ENCODE results near the gene ACLY. TPM values are rescaled to one million over a fixed set of nuclear protein-coding genes. Genes with fewer than 3 reads are reported as not detected.

The ACLY gene
- total and polyA plus RNA-seq, 2 of the 13 experiments (the other 11 are each of a cell fraction or from before 2014, with no cell fraction given): 111 to 218 TPM

- TF ChIP-seq, protein P1, sequence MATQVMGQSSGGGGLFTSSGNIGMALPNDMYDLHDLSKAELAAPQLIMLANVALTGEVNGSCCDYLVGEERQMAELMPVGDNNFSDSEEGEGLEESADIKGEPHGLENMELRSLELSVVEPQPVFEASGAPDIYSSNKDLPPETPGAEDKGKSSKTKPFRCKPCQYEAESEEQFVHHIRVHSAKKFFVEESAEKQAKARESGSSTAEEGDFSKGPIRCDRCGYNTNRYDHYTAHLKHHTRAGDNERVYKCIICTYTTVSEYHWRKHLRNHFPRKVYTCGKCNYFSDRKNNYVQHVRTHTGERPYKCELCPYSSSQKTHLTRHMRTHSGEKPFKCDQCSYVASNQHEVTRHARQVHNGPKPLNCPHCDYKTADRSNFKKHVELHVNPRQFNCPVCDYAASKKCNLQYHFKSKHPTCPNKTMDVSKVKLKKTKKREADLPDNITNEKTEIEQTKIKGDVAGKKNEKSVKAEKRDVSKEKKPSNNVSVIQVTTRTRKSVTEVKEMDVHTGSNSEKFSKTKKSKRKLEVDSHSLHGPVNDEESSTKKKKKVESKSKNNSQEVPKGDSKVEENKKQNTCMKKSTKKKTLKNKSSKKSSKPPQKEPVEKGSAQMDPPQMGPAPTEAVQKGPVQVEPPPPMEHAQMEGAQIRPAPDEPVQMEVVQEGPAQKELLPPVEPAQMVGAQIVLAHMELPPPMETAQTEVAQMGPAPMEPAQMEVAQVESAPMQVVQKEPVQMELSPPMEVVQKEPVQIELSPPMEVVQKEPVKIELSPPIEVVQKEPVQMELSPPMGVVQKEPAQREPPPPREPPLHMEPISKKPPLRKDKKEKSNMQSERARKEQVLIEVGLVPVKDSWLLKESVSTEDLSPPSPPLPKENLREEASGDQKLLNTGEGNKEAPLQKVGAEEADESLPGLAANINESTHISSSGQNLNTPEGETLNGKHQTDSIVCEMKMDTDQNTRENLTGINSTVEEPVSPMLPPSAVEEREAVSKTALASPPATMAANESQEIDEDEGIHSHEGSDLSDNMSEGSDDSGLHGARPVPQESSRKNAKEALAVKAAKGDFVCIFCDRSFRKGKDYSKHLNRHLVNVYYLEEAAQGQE (IDR thresholded peaks at IDR 0.05; ENCODE audit: borderline replicate concordance in 1 of 2, low read depth in 1 of 2, low read length in 2 of 2): no peak
- TF ChIP-seq ZNF20 (CRISPR knock-in tag; IDR thresholded peaks at IDR 0.05) (no peak; the same call in 1 of the 2 replicates), ZNF414 (CRISPR knock-in tag; IDR thresholded peaks at IDR 0.05) (no peak), SALL2 (CRISPR knock-in tag; IDR thresholded peaks at IDR 0.05) (peak; percentile 55; the same call in 1 of the 2 replicates), ZNF780A (CRISPR knock-in tag; IDR thresholded peaks at IDR 0.05) (no peak), IRX3 (CRISPR knock-in tag; IDR thresholded peaks at IDR 0.05; ENCODE audit: borderline replicate concordance, low read depth) (no peak), ZNF782 (CRISPR knock-in tag; IDR thresholded peaks at IDR 0.05; ENCODE audit: borderline replicate concordance) (no peak), ZNF614 (CRISPR knock-in tag; IDR thresholded peaks at IDR 0.05; ENCODE audit: borderline replicate concordance) (peak; percentile 32; the same call in 1 of the 2 replicates), CSRNP2 (CRISPR knock-in tag; conservative IDR thresholded peaks at IDR 0.05; ENCODE audit: low read depth) (no peak), CCAR2 (optimal IDR thresholded peaks at IDR 0.05; ENCODE audit: low read depth, low read length) (no peak), ZNF703 (CRISPR knock-in tag; IDR thresholded peaks at IDR 0.05; ENCODE audit: borderline replicate concordance) (no peak), KAT2B (IDR thresholded peaks at IDR 0.05; ENCODE audit: borderline replicate concordance, low read depth, low read length) (no peak), YY1 (IDR thresholded peaks at IDR 0.05; ENCODE audit: insufficient read depth, insufficient replicate concordance, low read depth, low read length) (no peak), ZNF512 (CRISPR knock-in tag; IDR thresholded peaks at IDR 0.05) (no peak), POLR2AphosphoS5 (IDR thresholded peaks at IDR 0.05; ENCODE audit: low read depth, low read length) (peak; percentile 48; the same call in 1 of the 2 replicates), RAD51 (IDR thresholded peaks at IDR 0.05; ENCODE audit: borderline replicate concordance) (no peak), ATF2 (CRISPR knock-in tag; IDR thresholded peaks at IDR 0.05) (peak; percentile 31; the same call in 1 of the 2 replicates), ZNF274 (CRISPR knock-in tag; IDR thresholded peaks at IDR 0.05) (no peak)
Measured at GRCh38 chr17:41957031-41957868, 38.5 kb upstream of the ACLY start (continued).

Data from HepG2 (cell line).